GM12891 (cell line): Measurements from ENCODE around the gene PERM1.

Experiments used
- POLR2A ChIP-seq: IDR thresholded peaks from 2 replicates; pipeline ENCODE4 v1.6.1; 2011; ENCODE audit warnings: low read depth, low read length, control low read depth
- POLR2AphosphoS5 ChIP-seq: IDR thresholded peaks from 2 replicates; pipeline ENCODE4 v1.6.1; 2011; ENCODE audit warnings: low read depth, low read length, control low read depth
- TAF1 ChIP-seq: IDR thresholded peaks from 2 replicates; pipeline ENCODE4 v1.6.1; 2011; ENCODE audit warnings: low read depth, low read length, control low read depth

DNA sequence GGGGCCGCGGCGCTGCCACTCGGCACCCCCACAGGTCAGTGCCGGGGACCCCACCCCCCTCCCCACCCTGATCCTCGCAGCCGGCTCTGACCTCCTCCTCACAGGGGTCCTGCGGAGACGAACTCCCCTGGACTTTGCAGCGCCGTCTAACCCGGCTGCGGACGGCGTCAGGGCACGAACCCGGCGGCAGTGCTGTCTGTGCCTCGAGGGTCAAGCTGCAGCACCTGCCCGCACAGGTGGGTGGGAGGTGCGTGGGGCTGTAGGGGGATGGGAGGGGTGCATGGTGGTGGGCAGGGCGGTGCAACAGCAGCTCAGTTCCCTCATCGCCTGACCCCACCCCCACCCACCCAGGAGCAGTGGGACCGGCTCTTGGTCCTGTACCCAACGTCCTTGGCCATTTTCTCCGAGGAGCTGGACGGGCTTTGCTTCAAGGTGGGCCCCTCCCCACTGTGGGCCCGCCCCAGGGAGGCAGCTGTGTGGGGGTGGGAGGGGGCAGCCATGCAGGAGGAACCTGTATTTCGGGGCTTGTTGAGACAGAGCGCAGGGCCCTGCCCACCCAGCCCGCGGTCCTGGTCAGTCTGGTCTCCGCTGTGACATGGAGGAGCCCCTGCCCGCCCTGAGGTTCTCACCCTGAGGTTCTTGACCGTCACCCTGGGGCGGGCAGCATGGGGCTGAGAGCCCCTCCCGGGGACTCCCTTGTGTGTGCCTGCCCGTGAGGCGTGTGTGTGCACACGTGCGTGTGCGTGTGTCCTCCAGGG is 10.7 kb downstream of the PERM1 start:
- no peak for TF ChIP-seq TAF1
- TF ChIP-seq POLR2AphosphoS5: no peak
- no peak for TF ChIP-seq POLR2A
